Measurements from ENCODE around the gene GPC6.

GRCh38 chr13:94236132-94236531 is 1009.5 kb downstream of the GPC6 start:
- TF ChIP-seq CHD2 (IDR thresholded peaks at IDR 0.05; ENCODE audit: low read length, partially characterized antibody) (no peak), EZH2phosphoT487 (IDR thresholded peaks at IDR 0.05; ENCODE audit: borderline replicate concordance, low read depth) (no peak), USF1 (IDR thresholded peaks at IDR 0.05; ENCODE audit: borderline replicate concordance, low read depth) (no peak), CTCF (IDR thresholded peaks at IDR 0.05) (no peak)
